ENCODE data around the gene CELF1.

The CELF1 gene

GRCh38 chr11:47498149-47498548 is 54.8 kb downstream of the CELF1 start:
- Histone ChIP-seq H4K20me1 (ENCODE audit: insufficient read depth, low read length) (no peaks in the 10 kb centered on the region), H3K27me3 (ENCODE audit: insufficient read depth, low read length) (no peaks in the 10 kb centered on the region), H3F3A (ENCODE audit: insufficient read depth, low read length) (no peaks in the 10 kb centered on the region), H3K79me2 (ENCODE audit: insufficient read depth, low read length) (peaks cover 56% of the 10 kb centered on the region), H3K4me3 (ENCODE audit: low read depth, low read length, poor library complexity, severe bottlenecking) (no peak overlapping the region), H3K4me1 (ENCODE audit: insufficient read depth, low read length, severe bottlenecking) (peaks cover 13% of the 10 kb centered on the region), H3K27ac (ENCODE audit: low read depth, low read length, poor library complexity, severe bottlenecking) (no peak overlapping the region), H2AFZ (ENCODE audit: low read length) (no peak overlapping the region), H3K4me2 (ENCODE audit: low read length) (no peak overlapping the region), H3K9ac (ENCODE audit: low read length) (no peak overlapping the region), H3K9me2 (ENCODE audit: low read depth, low read length) (no peaks in the 10 kb centered on the region), H3K9me3 (ENCODE audit: low read length) (no peaks in the 10 kb centered on the region), H3K36me3 (ENCODE audit: insufficient read depth, low read length) (peaks cover 69% of the 10 kb centered on the region; the same call in 1 of the 2 replicates)
- TF ChIP-seq EZH2 (IDR thresholded peaks at IDR 0.05; ENCODE audit: borderline replicate concordance, low read length) = no peak
- TF ChIP-seq, protein P1, sequence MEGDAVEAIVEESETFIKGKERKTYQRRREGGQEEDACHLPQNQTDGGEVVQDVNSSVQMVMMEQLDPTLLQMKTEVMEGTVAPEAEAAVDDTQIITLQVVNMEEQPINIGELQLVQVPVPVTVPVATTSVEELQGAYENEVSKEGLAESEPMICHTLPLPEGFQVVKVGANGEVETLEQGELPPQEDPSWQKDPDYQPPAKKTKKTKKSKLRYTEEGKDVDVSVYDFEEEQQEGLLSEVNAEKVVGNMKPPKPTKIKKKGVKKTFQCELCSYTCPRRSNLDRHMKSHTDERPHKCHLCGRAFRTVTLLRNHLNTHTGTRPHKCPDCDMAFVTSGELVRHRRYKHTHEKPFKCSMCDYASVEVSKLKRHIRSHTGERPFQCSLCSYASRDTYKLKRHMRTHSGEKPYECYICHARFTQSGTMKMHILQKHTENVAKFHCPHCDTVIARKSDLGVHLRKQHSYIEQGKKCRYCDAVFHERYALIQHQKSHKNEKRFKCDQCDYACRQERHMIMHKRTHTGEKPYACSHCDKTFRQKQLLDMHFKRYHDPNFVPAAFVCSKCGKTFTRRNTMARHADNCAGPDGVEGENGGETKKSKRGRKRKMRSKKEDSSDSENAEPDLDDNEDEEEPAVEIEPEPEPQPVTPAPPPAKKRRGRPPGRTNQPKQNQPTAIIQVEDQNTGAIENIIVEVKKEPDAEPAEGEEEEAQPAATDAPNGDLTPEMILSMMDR (IDR thresholded peaks at IDR 0.05; ENCODE audit: low read length) = no peak

DNA sequence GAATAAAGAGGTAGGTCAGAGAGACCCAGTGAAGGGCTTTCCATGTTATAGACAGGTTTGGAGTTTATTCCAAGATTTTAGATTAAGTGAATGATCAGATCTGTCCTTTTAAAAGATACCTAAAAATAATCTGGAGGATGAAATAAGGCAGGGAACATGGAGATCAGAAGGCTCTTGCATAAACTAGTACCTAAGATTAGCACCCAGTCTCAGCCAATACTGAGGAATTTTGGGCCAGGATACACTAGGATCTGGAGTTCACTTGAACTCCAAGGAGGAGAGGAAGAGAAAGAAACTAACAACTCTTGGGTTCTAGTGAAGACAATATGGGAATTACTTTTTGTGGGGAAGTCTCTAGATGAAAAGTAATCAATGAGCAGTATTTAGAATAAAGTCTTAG is 56.1 kb downstream of the CELF1 start:
- Histone ChIP-seq H3K9ac (ENCODE audit: low read length) (no peak overlapping the region), H3K9me2 (ENCODE audit: low read depth, low read length) (no peaks in the 10 kb centered on the region), H3K36me3 (ENCODE audit: insufficient read depth, low read length) (peaks cover 64% of the 10 kb centered on the region; the same call in 1 of the 2 replicates), H3F3A (ENCODE audit: insufficient read depth, low read length) (no peaks in the 10 kb centered on the region), H2AFZ (ENCODE audit: low read length) (no peak overlapping the region), H3K79me2 (ENCODE audit: insufficient read depth, low read length) (peaks cover 46% of the 10 kb centered on the region), H3K9me3 (ENCODE audit: low read length) (no peaks in the 10 kb centered on the region), H4K20me1 (ENCODE audit: insufficient read depth, low read length) (no peaks in the 10 kb centered on the region), H3K4me3 (ENCODE audit: low read depth, low read length, poor library complexity, severe bottlenecking) (no peak overlapping the region), H3K4me1 (ENCODE audit: insufficient read depth, low read length, severe bottlenecking) (peaks cover 13% of the 10 kb centered on the region), H3K27me3 (ENCODE audit: insufficient read depth, low read length) (no peaks in the 10 kb centered on the region), H3K4me2 (ENCODE audit: low read length) (no peak overlapping the region), H3K27ac (ENCODE audit: low read depth, low read length, poor library complexity, severe bottlenecking) (no peak overlapping the region)
- TF ChIP-seq EZH2 (IDR thresholded peaks at IDR 0.05; ENCODE audit: borderline replicate concordance, low read length) = no peak
- TF ChIP-seq, protein P1 (IDR thresholded peaks at IDR 0.05; ENCODE audit: low read length) = no peak

DNA sequence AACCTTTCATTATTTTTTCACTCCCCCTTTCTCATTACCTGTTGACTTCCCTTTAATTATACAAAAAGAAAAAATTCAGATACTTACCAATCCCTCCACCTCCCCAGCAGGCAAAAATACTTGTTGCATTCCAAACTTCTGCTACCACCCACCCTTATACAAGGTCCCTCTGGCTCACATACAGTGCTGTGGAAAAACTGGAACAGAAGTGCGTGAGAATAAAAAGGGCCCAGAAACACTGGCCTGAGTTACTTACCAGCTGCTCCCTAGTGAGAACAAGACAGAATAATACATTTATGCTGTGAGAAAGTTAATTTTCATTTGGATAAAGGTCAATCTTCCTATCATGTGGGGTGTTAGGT is 57.1 kb downstream of the CELF1 start:
- Histone ChIP-seq H3K36me3 (ENCODE audit: insufficient read depth, low read length) (peaks cover 64% of the 10 kb centered on the region; the same call in 1 of the 2 replicates), H3K79me2 (ENCODE audit: insufficient read depth, low read length) (peaks cover 44% of the 10 kb centered on the region), H3F3A (ENCODE audit: insufficient read depth, low read length) (no peaks in the 10 kb centered on the region), H3K27me3 (ENCODE audit: insufficient read depth, low read length) (no peaks in the 10 kb centered on the region), H3K4me3 (ENCODE audit: low read depth, low read length, poor library complexity, severe bottlenecking) (no peak overlapping the region), H3K4me2 (ENCODE audit: low read length) (no peak overlapping the region), H3K9me2 (ENCODE audit: low read depth, low read length) (no peaks in the 10 kb centered on the region), H3K9ac (ENCODE audit: low read length) (no peak overlapping the region), H3K4me1 (ENCODE audit: insufficient read depth, low read length, severe bottlenecking) (peaks cover 13% of the 10 kb centered on the region), H3K27ac (ENCODE audit: low read depth, low read length, poor library complexity, severe bottlenecking) (no peak overlapping the region), H3K9me3 (ENCODE audit: low read length) (no peaks in the 10 kb centered on the region), H4K20me1 (ENCODE audit: insufficient read depth, low read length) (no peaks in the 10 kb centered on the region), H2AFZ (ENCODE audit: low read length) (no peak overlapping the region)
- no peak for TF ChIP-seq EZH2 (IDR thresholded peaks at IDR 0.05; ENCODE audit: borderline replicate concordance, low read length)
- TF ChIP-seq, protein P1 (IDR thresholded peaks at IDR 0.05; ENCODE audit: low read length) = no peak
